Measurements from ENCODE around the gene ASIC3.

ASIC3 gene

GRCh38 chr7:151071032-151071866, 22.9 kb downstream of the ASIC3 start:
- no peak overlapping the region for H3K4me3 ChIP-seq (ENCODE audit: insufficient read depth, low read depth, low read length)
- WGBS, 2 experiments: 93% methylated on average over 39 of the region's 39 CpGs
- no peaks in the 10 kb centered on the region for H3K4me1 ChIP-seq (ENCODE audit: control insufficient read depth, insufficient read depth, low read length)
- peaks cover 48% of the 10 kb centered on the region for H3K36me3 ChIP-seq (ENCODE audit: control insufficient read depth, insufficient read depth, low read length)
- H3K27ac ChIP-seq (ENCODE audit: insufficient read depth, low read depth, low read length, poor library complexity, severe bottlenecking): no peak overlapping the region
- H3K9me3 ChIP-seq (ENCODE audit: control insufficient read depth, low read length): no peaks in the 10 kb centered on the region
- H3K27me3 ChIP-seq (ENCODE audit: control insufficient read depth, insufficient read depth, low read length, poor library complexity, severe bottlenecking): no peaks in the 10 kb centered on the region

- WGBS, 2 experiments: 95 to 96% methylated on average over 17 of the region's 17 CpGs
- peaks cover 38% of the 10 kb centered on the region for H3K36me3 ChIP-seq (ENCODE audit: control insufficient read depth, insufficient read depth, low read length)
- no peaks in the 10 kb centered on the region for H3K9me3 ChIP-seq (ENCODE audit: control insufficient read depth, low read length)
- no peak overlapping the region for H3K4me3 ChIP-seq (ENCODE audit: insufficient read depth, low read depth, low read length)
- H3K27me3 ChIP-seq (ENCODE audit: control insufficient read depth, insufficient read depth, low read length, poor library complexity, severe bottlenecking): no peaks in the 10 kb centered on the region
- H3K27ac ChIP-seq (ENCODE audit: insufficient read depth, low read depth, low read length, poor library complexity, severe bottlenecking): no peak overlapping the region
- peaks cover 6% of the 10 kb centered on the region for H3K4me1 ChIP-seq (ENCODE audit: control insufficient read depth, insufficient read depth, low read length)
Observed at GRCh38 chr7:151073990-151074389, 25.7 kb downstream of the ASIC3 start.

GRCh38 chr7:151074817-151075661, 26.7 kb downstream of the ASIC3 start:
- no peak overlapping the region for H3K27ac ChIP-seq (ENCODE audit: insufficient read depth, low read depth, low read length, poor library complexity, severe bottlenecking)
- no peaks in the 10 kb centered on the region for H3K27me3 ChIP-seq (ENCODE audit: control insufficient read depth, insufficient read depth, low read length, poor library complexity, severe bottlenecking)
- WGBS, 2 experiments: 95 to 96% methylated on average over 26 of the region's 26 CpGs
- H3K4me1 ChIP-seq (ENCODE audit: control insufficient read depth, insufficient read depth, low read length): peaks cover 16% of the 10 kb centered on the region
- H3K9me3 ChIP-seq (ENCODE audit: control insufficient read depth, low read length): no peaks in the 10 kb centered on the region
- H3K36me3 ChIP-seq (ENCODE audit: control insufficient read depth, insufficient read depth, low read length): peaks cover 37% of the 10 kb centered on the region
- no peak overlapping the region for H3K4me3 ChIP-seq (ENCODE audit: insufficient read depth, low read depth, low read length)

GRCh38 chr7:151075662-151075971, 27.3 kb downstream of the ASIC3 start:
- Histone ChIP-seq H3K36me3 (ENCODE audit: control insufficient read depth, insufficient read depth, low read length) (peaks cover 31% of the 10 kb centered on the region), H3K27ac (ENCODE audit: insufficient read depth, low read depth, low read length, poor library complexity, severe bottlenecking) (no peak overlapping the region), H3K4me1 (ENCODE audit: control insufficient read depth, insufficient read depth, low read length) (peaks cover 16% of the 10 kb centered on the region), H3K4me3 (ENCODE audit: insufficient read depth, low read depth, low read length) (no peak overlapping the region), H3K9me3 (ENCODE audit: control insufficient read depth, low read length) (no peaks in the 10 kb centered on the region), H3K27me3 (ENCODE audit: control insufficient read depth, insufficient read depth, low read length, poor library complexity, severe bottlenecking) (no peaks in the 10 kb centered on the region)
- 93% methylated on average over 7 of the region's 7 CpGs for WGBS, 2 experiments

GRCh38 chr7:151075978-151076426, 27.7 kb downstream of the ASIC3 start:
- no peaks in the 10 kb centered on the region for H3K27me3 ChIP-seq (ENCODE audit: control insufficient read depth, insufficient read depth, low read length, poor library complexity, severe bottlenecking)
- WGBS, 2 experiments: 87 to 88% methylated on average over 21 to 22 of the region's 22 CpGs
- H3K36me3 ChIP-seq (ENCODE audit: control insufficient read depth, insufficient read depth, low read length): peaks cover 29% of the 10 kb centered on the region
- no peaks in the 10 kb centered on the region for H3K9me3 ChIP-seq (ENCODE audit: control insufficient read depth, low read length)
- H3K27ac ChIP-seq (ENCODE audit: insufficient read depth, low read depth, low read length, poor library complexity, severe bottlenecking): no peak overlapping the region
- peaks cover 16% of the 10 kb centered on the region for H3K4me1 ChIP-seq (ENCODE audit: control insufficient read depth, insufficient read depth, low read length)
- no peak overlapping the region for H3K4me3 ChIP-seq (ENCODE audit: insufficient read depth, low read depth, low read length)

GRCh38 chr7:151076863-151077704, 28.8 kb downstream of the ASIC3 start:
- 86% methylated on average over 33 of the region's 33 CpGs for WGBS, 2 experiments
- H3K4me3 ChIP-seq (ENCODE audit: insufficient read depth, low read depth, low read length): no peak overlapping the region
- H3K4me1 ChIP-seq (ENCODE audit: control insufficient read depth, insufficient read depth, low read length): peaks cover 27% of the 10 kb centered on the region
- H3K27me3 ChIP-seq (ENCODE audit: control insufficient read depth, insufficient read depth, low read length, poor library complexity, severe bottlenecking): no peaks in the 10 kb centered on the region
- no peaks in the 10 kb centered on the region for H3K9me3 ChIP-seq (ENCODE audit: control insufficient read depth, low read length)
- H3K27ac ChIP-seq (ENCODE audit: insufficient read depth, low read depth, low read length, poor library complexity, severe bottlenecking): no peak overlapping the region
- H3K36me3 ChIP-seq (ENCODE audit: control insufficient read depth, insufficient read depth, low read length): peaks cover 22% of the 10 kb centered on the region

- 83 to 84% methylated on average over 10 of the region's 10 CpGs for WGBS, 2 experiments
Observed at GRCh38 chr7:151077705-151078232, 29.4 kb downstream of the ASIC3 start.

GRCh38 chr7:151078233-151079040, 30.1 kb downstream of the ASIC3 start:
- Histone ChIP-seq H3K36me3 (ENCODE audit: control insufficient read depth, insufficient read depth, low read length) (peaks cover 22% of the 10 kb centered on the region), H3K4me1 (ENCODE audit: control insufficient read depth, insufficient read depth, low read length) (peaks cover 34% of the 10 kb centered on the region), H3K9me3 (ENCODE audit: control insufficient read depth, low read length) (no peaks in the 10 kb centered on the region), H3K27me3 (ENCODE audit: control insufficient read depth, insufficient read depth, low read length, poor library complexity, severe bottlenecking) (no peaks in the 10 kb centered on the region), H3K4me3 (ENCODE audit: insufficient read depth, low read depth, low read length) (no peak overlapping the region), H3K27ac (ENCODE audit: insufficient read depth, low read depth, low read length, poor library complexity, severe bottlenecking) (no peak overlapping the region)
- WGBS, 2 experiments: 68 to 69% methylated on average over 22 of the region's 22 CpGs

More at GRCh38 chr7:151077705-151078232, 29.4 kb downstream of the ASIC3 start:
- no peaks in the 10 kb centered on the region for H3K27me3 ChIP-seq (ENCODE audit: control insufficient read depth, insufficient read depth, low read length, poor library complexity, severe bottlenecking)
- peaks cover 22% of the 10 kb centered on the region for H3K36me3 ChIP-seq (ENCODE audit: control insufficient read depth, insufficient read depth, low read length)
- H3K27ac ChIP-seq (ENCODE audit: insufficient read depth, low read depth, low read length, poor library complexity, severe bottlenecking): no peak overlapping the region
- no peaks in the 10 kb centered on the region for H3K9me3 ChIP-seq (ENCODE audit: control insufficient read depth, low read length)
- H3K4me3 ChIP-seq (ENCODE audit: insufficient read depth, low read depth, low read length): no peak overlapping the region
- H3K4me1 ChIP-seq (ENCODE audit: control insufficient read depth, insufficient read depth, low read length): peaks cover 34% of the 10 kb centered on the region

GRCh38 chr7:151079199-151079910, 31.0 kb downstream of the ASIC3 start:
- Histone ChIP-seq H3K9me3 (ENCODE audit: control insufficient read depth, low read length) (no peaks in the 10 kb centered on the region), H3K27ac (ENCODE audit: insufficient read depth, low read depth, low read length, poor library complexity, severe bottlenecking) (no peak overlapping the region)
- WGBS, 2 experiments: 88% methylated on average over 27 of the region's 27 CpGs

More at GRCh38 chr7:151079199-151079910, 31.0 kb downstream of the ASIC3 start:
- Histone ChIP-seq H3K36me3 (ENCODE audit: control insufficient read depth, insufficient read depth, low read length) (peaks cover 14% of the 10 kb centered on the region), H3K4me1 (ENCODE audit: control insufficient read depth, insufficient read depth, low read length) (peaks cover 34% of the 10 kb centered on the region), H3K4me3 (ENCODE audit: insufficient read depth, low read depth, low read length) (peak overlapping the region; percentile 82), H3K27me3 (ENCODE audit: control insufficient read depth, insufficient read depth, low read length, poor library complexity, severe bottlenecking) (peaks cover 9% of the 10 kb centered on the region)

All from ectodermal cell (in vitro differentiated cells).